HG03469 (cell line): ENCODE data around the gene FIGN.

Experiments used
- ATAC-seq: cut with Tn5 transposase; IDR thresholded peaks from one replicate; pipeline ENCODE4 v1.9.1; 2021; ENCODE audit warnings: mild to moderate bottlenecking, moderate library complexity, moderate number of reproducible peaks; ENCODE audit not compliant: unreplicated experiment

The FIGN gene

GRCh38 chr2:163735685-163736432 lies at the start of gene FIGN:
Gene FIGN, minus strand, starts transcription at chr2:163736008. Its CDS starts 1,081 bp downstream, at chr2:163734927.
- no peak for ATAC-seq

- no peak for ATAC-seq
These were observed 49.4 kb upstream of the FIGN start for GRCh38 chr2:163785162-163785561.

GRCh38 chr2:163779970-163780597 lies 44.3 kb upstream of the FIGN start:
- ATAC-seq: no peak

GRCh38 chr2:163778045-163778781 lies 42.4 kb upstream of the FIGN start:
- ATAC-seq: no peak

GRCh38 chr2:163775304-163775703 lies 39.5 kb upstream of the FIGN start:
- ATAC-seq: no peak

- ATAC-seq: no peak
These were observed 39.1 kb upstream of the FIGN start for GRCh38 chr2:163774862-163775261.

- ATAC-seq: no peak
These were observed 37.5 kb upstream of the FIGN start for GRCh38 chr2:163773276-163773675.

- no peak for ATAC-seq
These were observed 35.8 kb upstream of the FIGN start for GRCh38 chr2:163771596-163771995.

- no peak for ATAC-seq
These were observed 33.3 kb upstream of the FIGN start for GRCh38 chr2:163768881-163769695.

- no peak for ATAC-seq
These were observed 31.3 kb upstream of the FIGN start for GRCh38 chr2:163767097-163767496.

GRCh38 chr2:163764566-163764965 lies 28.8 kb upstream of the FIGN start:
- ATAC-seq: no peak

GRCh38 chr2:163759013-163759412 lies 23.2 kb upstream of the FIGN start:
- no peak for ATAC-seq

GRCh38 chr2:163757814-163758213 lies 22.0 kb upstream of the FIGN start:
- no peak for ATAC-seq

- ATAC-seq: no peak
These were observed 20.8 kb upstream of the FIGN start for GRCh38 chr2:163756588-163756987.

- ATAC-seq: no peak
These were observed 19.6 kb upstream of the FIGN start for GRCh38 chr2:163755366-163755765.

- ATAC-seq: no peak
These were observed 17.9 kb upstream of the FIGN start for GRCh38 chr2:163753726-163754125.

- ATAC-seq: no peak
These were observed 16.5 kb upstream of the FIGN start for GRCh38 chr2:163752267-163752666.

GRCh38 chr2:163751696-163752095 lies 15.9 kb upstream of the FIGN start:
- ATAC-seq: no peak

GRCh38 chr2:163748420-163748819 lies 12.6 kb upstream of the FIGN start:
- no peak for ATAC-seq

GRCh38 chr2:163741435-163741834 lies 5.6 kb upstream of the FIGN start:
- ATAC-seq: no peak

GRCh38 chr2:163737563-163737962 lies 1.8 kb upstream of the FIGN start:
- no peak for ATAC-seq
